Vagina (tissue), 2 donors: ENCODE results near the gene GPC5. TPM values are rescaled to one million over a fixed set of nuclear protein-coding genes. Genes with fewer than 3 reads are reported as not detected.

ENCODE experiments used
- DNase-seq, 2 donors: peaks; one replicate each; pipeline ENCODE4 v3.0.0-alpha.2; 2017; ENCODE audit errors: extremely low spot score in 2 of 2
- H3K27ac ChIP-seq: fragments of 200-600 bp; sonication (generic); one replicate; pipeline ENCODE4 v1.5.1; 2019
- H3K27me3 ChIP-seq: fragments of 200-600 bp; sonication (generic); one replicate; pipeline ENCODE4 v1.5.1; 2019
- H3K36me3 ChIP-seq, 2 donors: fragments of 200-600 bp; sonication (generic); one replicate each; pipeline ENCODE4 v1.5.1; 2017 to 2019
- H3K4me1 ChIP-seq: fragments of 200-600 bp; sonication (generic); one replicate; pipeline ENCODE4 v1.5.1; 2019
- H3K4me3 ChIP-seq, 2 donors: fragments of 200-600 bp; sonication (generic); 1 replicate in 1 of 2; 2 replicates in 1 of 2; pipeline ENCODE4 v1.5.1; 2016 to 2019
- H3K9me3 ChIP-seq: fragments of 200-600 bp; sonication (generic); one replicate; pipeline ENCODE4 v1.5.1; 2019
- POLR2A ChIP-seq, 2 donors: fragments of 450-650 bp; IDR thresholded peaks; one replicate each; pipeline ENCODE4 v1.6.1; 2017; ENCODE audit warnings: antibody characterized with exemption in 2 of 2, mild to moderate bottlenecking in 2 of 2, moderate library complexity in 2 of 2
- POLR2AphosphoS5 ChIP-seq, 2 donors: sonication (generic); formaldehyde crosslinking; IDR thresholded peaks; one replicate each; pipeline ENCODE4 v1.9.0; 2017; ENCODE audit warnings: antibody characterized with exemption in 2 of 2, mild to moderate bottlenecking in 2 of 2, low read depth in 1 of 2; ENCODE audit not compliant: insufficient read depth in 1 of 2
- intact Hi-C: fragments of 100-400 bp; cut with DNase I; formaldehyde crosslinking; loops from one replicate; pipeline ENCODE4 v1.15.1; 2023
- total RNA-seq: library from RNA; depleted of rRNA; stranded (reverse); fragments of >200 nt; gene quantifications from one replicate; pipeline ENCODE4 v1.2.3, GENCODE V29; 2016
- TF ChIP-seq, protein P1 (sequence below), 3 experiments: fragments of 450-650 bp in 2 of 3; fragments of 200-600 bp in 1 of 3; sonication (generic) in 1 of 3; IDR thresholded peaks; one replicate each; pipeline ENCODE4 v1.5.1; 2017 to 2019; ENCODE audit warnings: antibody characterized with exemption in 3 of 3, mild to moderate bottlenecking in 2 of 3, moderate library complexity in 2 of 3

GPC5 gene
- total RNA-seq, 1 donor from 2014 or later, result 1.7 TPM

DNA sequence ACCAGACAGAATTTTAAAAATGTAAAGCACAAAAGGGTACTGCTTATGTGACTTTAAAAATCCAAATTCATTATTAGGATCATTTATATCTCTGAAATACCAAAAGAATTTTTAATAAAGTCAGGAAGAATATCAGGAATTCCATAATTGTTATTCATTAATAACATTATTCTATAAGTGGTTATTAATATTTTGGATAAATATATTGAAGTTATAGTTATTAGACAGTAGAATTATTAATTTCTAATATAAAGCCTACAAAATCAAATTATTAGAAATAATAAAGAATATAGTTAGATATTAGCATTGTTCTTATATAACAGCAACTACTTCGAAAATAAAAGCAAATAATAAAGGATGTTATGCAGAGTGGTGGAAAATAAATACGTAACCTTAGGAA is 105.8 kb downstream of the GPC5 start:
- TF ChIP-seq POLR2AphosphoS5 (IDR thresholded peaks at IDR 0.05; ENCODE audit: insufficient read depth in 1 of 2, low read depth in 1 of 2), result no peak
- TF ChIP-seq POLR2A (IDR thresholded peaks at IDR 0.05), result no peak
- TF ChIP-seq, protein P1, sequence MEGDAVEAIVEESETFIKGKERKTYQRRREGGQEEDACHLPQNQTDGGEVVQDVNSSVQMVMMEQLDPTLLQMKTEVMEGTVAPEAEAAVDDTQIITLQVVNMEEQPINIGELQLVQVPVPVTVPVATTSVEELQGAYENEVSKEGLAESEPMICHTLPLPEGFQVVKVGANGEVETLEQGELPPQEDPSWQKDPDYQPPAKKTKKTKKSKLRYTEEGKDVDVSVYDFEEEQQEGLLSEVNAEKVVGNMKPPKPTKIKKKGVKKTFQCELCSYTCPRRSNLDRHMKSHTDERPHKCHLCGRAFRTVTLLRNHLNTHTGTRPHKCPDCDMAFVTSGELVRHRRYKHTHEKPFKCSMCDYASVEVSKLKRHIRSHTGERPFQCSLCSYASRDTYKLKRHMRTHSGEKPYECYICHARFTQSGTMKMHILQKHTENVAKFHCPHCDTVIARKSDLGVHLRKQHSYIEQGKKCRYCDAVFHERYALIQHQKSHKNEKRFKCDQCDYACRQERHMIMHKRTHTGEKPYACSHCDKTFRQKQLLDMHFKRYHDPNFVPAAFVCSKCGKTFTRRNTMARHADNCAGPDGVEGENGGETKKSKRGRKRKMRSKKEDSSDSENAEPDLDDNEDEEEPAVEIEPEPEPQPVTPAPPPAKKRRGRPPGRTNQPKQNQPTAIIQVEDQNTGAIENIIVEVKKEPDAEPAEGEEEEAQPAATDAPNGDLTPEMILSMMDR (IDR thresholded peaks at IDR 0.05), result no peak
- intact Hi-C loops, result no loop called here
- Histone ChIP-seq H3K36me3 (no peaks in the 10 kb centered on the region), H3K4me3 (no peak overlapping the region), H3K27ac (no peak overlapping the region), H3K9me3 (no peaks in the 10 kb centered on the region), H3K27me3 (no peaks in the 10 kb centered on the region), H3K4me1 (no peaks in the 10 kb centered on the region)
- no peak for DNase-seq

DNA sequence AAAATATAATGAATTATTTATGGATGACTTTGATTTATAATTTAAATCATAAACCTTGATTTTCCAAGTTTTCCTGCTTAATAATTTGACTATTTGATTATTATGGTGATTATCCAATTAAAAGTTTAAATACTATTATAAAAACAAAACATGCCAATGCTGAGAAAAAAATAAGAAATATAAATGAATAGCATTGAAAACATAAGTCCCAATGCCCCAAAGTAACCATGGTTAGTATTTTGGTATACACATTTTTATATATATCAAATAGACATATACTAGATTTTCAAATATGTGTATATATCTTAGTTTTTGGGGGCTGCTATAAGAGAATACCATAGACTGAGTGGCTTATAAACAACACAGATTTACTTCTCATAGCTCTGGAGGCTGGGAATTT is 108.3 kb downstream of the GPC5 start:
- Histone ChIP-seq H3K27ac (no peak overlapping the region), H3K9me3 (no peaks in the 10 kb centered on the region), H3K4me1 (no peaks in the 10 kb centered on the region), H3K27me3 (no peaks in the 10 kb centered on the region), H3K4me3 (no peak overlapping the region), H3K36me3 (no peaks in the 10 kb centered on the region)
- no peak for DNase-seq
- intact Hi-C loops, result no loop called here
- no peak for TF ChIP-seq POLR2AphosphoS5 (IDR thresholded peaks at IDR 0.05; ENCODE audit: insufficient read depth in 1 of 2, low read depth in 1 of 2)
- TF ChIP-seq, protein P1 (IDR thresholded peaks at IDR 0.05), result no peak
- TF ChIP-seq POLR2A (IDR thresholded peaks at IDR 0.05), result no peak

DNA sequence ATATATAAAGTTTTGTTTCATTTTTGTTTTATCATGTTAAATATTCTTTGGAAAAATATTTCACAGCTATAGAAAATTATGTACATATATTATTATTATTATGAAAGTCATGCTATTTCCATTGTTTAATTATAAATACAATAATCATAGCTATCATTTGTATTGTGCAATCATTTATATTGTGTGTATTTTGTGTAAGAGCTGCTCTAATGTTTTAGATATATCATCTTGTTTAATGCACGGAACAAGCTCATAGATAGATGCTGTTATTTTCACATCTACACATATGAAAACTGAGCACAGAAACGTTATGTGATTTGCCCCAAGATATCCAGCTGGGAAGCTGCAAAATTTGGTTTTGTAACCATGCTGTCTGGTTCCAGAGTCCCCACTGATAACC is 111.6 kb downstream of the GPC5 start:
- H3K9me3 ChIP-seq, result no peaks in the 10 kb centered on the region
- no peaks in the 10 kb centered on the region for H3K36me3 ChIP-seq
- TF ChIP-seq, protein P1 (IDR thresholded peaks at IDR 0.05), result no peak
- no peak for TF ChIP-seq POLR2A (IDR thresholded peaks at IDR 0.05)
- no peak for TF ChIP-seq POLR2AphosphoS5 (IDR thresholded peaks at IDR 0.05; ENCODE audit: insufficient read depth in 1 of 2, low read depth in 1 of 2)
- no peak for DNase-seq
- no peak overlapping the region for H3K27ac ChIP-seq
- intact Hi-C loops, result no loop called here
- H3K4me3 ChIP-seq, result no peak overlapping the region
- H3K4me1 ChIP-seq, result no peaks in the 10 kb centered on the region
- H3K27me3 ChIP-seq, result no peaks in the 10 kb centered on the region

DNA sequence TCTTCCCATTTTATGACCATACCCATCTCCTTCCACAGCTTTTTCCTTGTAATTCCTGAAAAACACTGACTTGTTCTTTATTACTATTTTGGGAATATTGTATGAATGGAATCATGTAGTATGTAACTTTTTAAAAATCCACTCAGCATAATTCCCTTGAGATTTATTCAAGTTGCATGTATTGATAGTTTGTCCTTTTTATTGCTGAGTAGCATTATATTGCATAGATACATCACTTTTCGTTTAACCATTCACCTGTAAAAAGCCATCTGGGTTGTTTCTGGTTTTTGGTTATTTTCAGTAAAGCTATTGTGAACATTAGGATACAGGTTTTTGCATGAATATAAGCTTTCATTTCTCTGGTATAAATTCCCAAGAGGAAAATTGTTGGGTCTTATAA is 115.4 kb downstream of the GPC5 start:
- Histone ChIP-seq H3K4me1 (no peaks in the 10 kb centered on the region), H3K27me3 (no peaks in the 10 kb centered on the region), H3K4me3 (no peak overlapping the region), H3K27ac (no peak overlapping the region), H3K9me3 (no peaks in the 10 kb centered on the region), H3K36me3 (no peaks in the 10 kb centered on the region)
- intact Hi-C loops, result no loop called here
- DNase-seq, result no peak
- TF ChIP-seq POLR2A (IDR thresholded peaks at IDR 0.05), result no peak
- TF ChIP-seq, protein P1 (IDR thresholded peaks at IDR 0.05), result no peak
- TF ChIP-seq POLR2AphosphoS5 (IDR thresholded peaks at IDR 0.05; ENCODE audit: insufficient read depth in 1 of 2, low read depth in 1 of 2), result no peak

DNA sequence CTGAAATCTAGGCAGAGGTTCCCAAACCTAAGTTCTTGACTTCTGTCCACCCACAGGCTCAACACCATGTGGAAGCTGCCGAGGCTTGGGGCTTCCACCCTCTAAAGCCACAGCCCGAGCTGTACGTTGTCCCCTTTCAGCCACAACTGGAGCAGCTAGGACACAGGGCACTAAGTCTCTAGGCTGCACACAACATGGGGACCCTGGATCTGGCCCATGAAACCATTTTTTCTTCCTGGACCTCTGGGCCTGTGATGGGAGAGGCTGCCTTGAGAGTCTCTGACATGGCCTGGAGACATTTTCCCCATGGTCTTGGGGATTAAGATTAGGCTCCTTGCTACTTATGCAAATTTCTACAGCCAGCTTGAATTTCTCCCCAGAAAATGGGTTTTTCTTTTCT is 118.4 kb downstream of the GPC5 start:
- H3K27ac ChIP-seq, result no peak overlapping the region
- intact Hi-C loops, result no loop called here
- H3K4me3 ChIP-seq, result no peak overlapping the region
- TF ChIP-seq POLR2AphosphoS5 (IDR thresholded peaks at IDR 0.05; ENCODE audit: insufficient read depth in 1 of 2, low read depth in 1 of 2), result no peak
- TF ChIP-seq POLR2A (IDR thresholded peaks at IDR 0.05), result no peak
- TF ChIP-seq, protein P1 (IDR thresholded peaks at IDR 0.05), result no peak
- no peaks in the 10 kb centered on the region for H3K4me1 ChIP-seq
- no peak for DNase-seq
- no peaks in the 10 kb centered on the region for H3K27me3 ChIP-seq
- H3K36me3 ChIP-seq, result no peaks in the 10 kb centered on the region
- no peaks in the 10 kb centered on the region for H3K9me3 ChIP-seq
